OCI-LY7 (cell line): ENCODE data around the gene FAM222A.

ENCODE experiments used
- CTCF ChIP-seq: fragments of 200-600 bp; sonication (generic); conservative IDR thresholded peaks from 2 replicates; pipeline ENCODE4 v1.5.1; 2014; ENCODE audit warnings: mild to moderate bottlenecking, antibody characterized with exemption, low read length, moderate library complexity, mixed read lengths
- EZH2phosphoT487 ChIP-seq: fragments of 200-600 bp; sonication (generic); IDR thresholded peaks from 2 replicates; pipeline ENCODE4 v1.6.1; 2018; ENCODE audit warnings: low read depth, borderline replicate concordance, mild to moderate bottlenecking, mixed run types, antibody characterized with exemption, low read length, moderate library complexity, mixed read lengths

- TF ChIP-seq CTCF (no peak), EZH2phosphoT487 (no peak)
These were observed 8.3 kb upstream of the FAM222A start for GRCh38 chr12:109705291-109705690.
